Measurements from ENCODE around the gene C10orf90.

The C10orf90 gene

GRCh38 chr10:126674741-126675515, 4.4 kb upstream of the C10orf90 start:
- DNase-seq, result no peak

GRCh38 chr10:126673565-126673964, 3.1 kb upstream of the C10orf90 start:
- DNase-seq, result no peak

GRCh38 chr10:126671402-126671975, 996 bp upstream of the C10orf90 start:
- DNase-seq, result no peak

DNA sequence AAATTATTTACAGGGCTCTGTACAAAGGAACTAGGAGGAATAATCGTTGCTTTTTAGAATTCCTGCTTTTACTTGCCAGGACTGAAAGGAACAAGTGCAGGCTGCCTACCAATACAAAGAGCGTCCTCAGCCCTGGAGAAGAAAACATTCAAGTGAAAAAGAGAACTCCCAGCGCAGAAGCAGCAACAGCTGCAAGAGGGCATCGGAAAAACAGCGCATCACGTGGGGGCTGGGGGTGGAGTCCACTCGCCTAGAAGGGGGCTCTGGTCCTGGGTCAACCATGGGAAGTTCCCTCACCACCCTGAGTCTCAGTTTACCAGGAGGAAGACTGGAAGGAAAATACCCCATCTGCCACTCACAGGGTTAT, 385 bp upstream of the C10orf90 start:
- DNase-seq, result no peak

GRCh38 chr10:126669168-126669567, 1.3 kb downstream of the C10orf90 start:
- no peak for DNase-seq

GRCh38 chr10:126668505-126668904, 2.0 kb downstream of the C10orf90 start:
- no peak for DNase-seq

DNA sequence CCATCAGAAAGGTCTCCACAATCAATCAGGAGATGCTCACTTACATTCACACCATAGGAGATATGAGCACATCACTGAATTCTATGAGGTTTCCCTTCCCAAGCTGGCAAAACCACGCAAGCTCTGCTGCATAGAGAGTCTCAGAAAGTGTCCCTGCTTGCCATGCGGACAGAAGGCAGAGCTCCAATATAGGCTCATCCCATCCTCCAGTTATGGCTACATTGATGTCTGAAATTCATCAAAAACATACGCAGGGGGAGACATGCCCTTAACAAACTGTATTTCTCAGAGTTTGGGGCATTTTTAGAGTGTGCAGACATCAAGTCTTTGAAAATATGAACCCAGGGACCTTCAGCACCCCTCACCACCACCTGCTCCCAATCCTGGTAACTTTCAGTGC, 2.9 kb downstream of the C10orf90 start:
- no peak for DNase-seq

DNA sequence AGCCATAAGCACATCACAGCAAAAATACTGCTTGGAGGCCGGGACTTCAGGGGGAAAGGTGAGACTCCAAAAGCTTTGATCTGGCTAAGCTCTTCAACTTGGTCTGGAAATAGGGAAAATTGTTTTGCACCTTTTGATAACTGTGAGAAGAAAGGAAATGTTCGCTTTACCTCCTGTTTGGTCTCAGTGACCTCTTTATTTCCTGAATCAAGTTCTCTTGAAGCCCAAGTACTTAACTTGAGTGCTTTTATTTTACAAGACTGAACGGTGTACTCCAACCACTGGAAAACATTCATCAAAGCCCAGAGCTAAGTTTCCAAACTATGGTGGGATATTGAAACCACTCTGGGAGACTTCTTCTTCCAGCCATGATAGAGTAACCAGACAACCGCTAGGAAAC, 5.3 kb downstream of the C10orf90 start:
- no peak for DNase-seq

- no peak for DNase-seq
Measured at GRCh38 chr10:126663880-126664279, 6.6 kb downstream of the C10orf90 start.

- DNase-seq, result peak; percentile 2 to 17
Measured at GRCh38 chr10:126663328-126663727, 7.2 kb downstream of the C10orf90 start.

GRCh38 chr10:126661841-126662515, 8.5 kb downstream of the C10orf90 start:
- no peak for DNase-seq

DNA sequence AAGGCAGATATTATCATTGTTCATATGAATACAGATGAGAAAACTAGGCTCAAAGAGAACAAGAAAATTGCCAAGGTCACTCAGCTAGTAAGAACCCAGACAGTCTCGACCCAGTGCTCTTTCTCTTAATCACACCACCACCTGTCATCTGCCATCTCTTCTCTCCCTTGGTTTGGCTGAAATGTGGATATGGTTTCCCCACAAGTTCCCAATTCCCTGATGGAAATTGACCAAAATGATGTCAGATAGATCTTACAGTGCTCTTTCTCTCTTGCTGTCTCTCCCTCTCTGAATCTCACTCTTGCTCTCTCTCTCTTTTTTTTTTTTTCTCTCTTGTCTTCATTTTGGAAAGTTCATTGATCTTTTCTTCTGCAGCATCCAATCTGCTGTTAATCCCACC, 9.1 kb downstream of the C10orf90 start:
- DNase-seq, result no peak

DNA sequence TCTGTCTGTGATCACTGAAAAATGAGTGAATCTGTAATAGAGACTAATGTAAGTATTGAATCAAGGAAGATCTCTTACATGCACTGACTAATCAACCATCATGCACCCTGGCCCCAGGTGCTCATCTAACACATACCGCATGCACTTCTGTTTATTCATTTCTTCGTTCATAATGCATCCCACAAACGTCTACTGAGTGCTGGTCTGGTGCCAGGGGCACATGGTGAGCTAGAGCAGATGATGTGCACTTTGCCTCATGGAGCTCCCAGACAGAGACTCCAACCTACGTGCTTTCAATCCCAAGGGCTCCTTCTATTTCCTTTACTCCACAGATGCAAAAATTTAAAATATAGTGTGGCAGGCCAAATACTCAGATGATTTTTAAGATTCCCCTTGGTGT, 10.7 kb downstream of the C10orf90 start:
- no peak for DNase-seq

GRCh38 chr10:126658928-126659327, 11.6 kb downstream of the C10orf90 start:
- DNase-seq, result no peak

GRCh38 chr10:126654579-126654978, 15.9 kb downstream of the C10orf90 start:
- no peak for DNase-seq

GRCh38 chr10:126651467-126651866, 19.0 kb downstream of the C10orf90 start:
- no peak for DNase-seq

DNA sequence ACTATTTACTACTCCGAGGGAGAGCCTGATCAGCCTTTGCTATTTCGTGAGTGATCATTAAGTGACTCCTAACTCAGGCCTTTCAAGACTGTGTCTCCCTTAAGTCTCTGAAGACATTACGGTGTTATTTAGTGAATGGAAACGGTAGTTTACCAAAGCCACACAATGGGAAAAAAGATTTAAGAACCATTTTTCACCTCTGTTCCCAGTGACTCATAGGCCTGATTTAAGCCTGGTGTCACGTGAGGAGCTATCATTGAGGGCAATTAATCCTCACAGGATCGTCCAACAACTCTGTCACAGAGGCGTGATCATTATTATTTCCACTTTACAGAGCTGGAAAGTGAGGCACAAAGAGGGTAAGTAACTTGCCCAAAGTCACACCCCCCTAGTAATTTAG, 20.3 kb downstream of the C10orf90 start:
- DNase-seq, result no peak

- no peak for DNase-seq
Measured at GRCh38 chr10:126647116-126647515, 23.4 kb downstream of the C10orf90 start.

DNA sequence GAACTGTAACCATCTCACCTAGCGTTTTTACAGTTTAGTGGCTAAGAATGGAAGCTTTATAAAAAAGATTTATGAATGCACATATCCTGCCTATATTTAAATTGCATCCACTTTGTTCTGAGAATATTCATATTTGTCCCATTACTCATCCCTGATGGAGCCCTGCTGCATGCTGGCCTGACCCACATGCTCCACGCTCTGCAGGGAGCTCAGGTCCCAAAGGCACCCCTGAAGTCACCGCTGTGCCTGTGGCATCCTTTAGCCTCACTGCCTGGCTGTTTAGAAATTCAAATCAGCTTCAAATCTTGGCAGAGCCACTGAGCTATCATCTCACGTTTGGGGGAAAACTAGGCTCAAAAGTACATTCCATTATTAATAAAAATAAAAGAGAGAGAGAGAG, 24.4 kb downstream of the C10orf90 start:
- DNase-seq, result no peak

GRCh38 chr10:126640401-126640800, 30.1 kb downstream of the C10orf90 start:
- no peak for DNase-seq

GRCh38 chr10:126639084-126639483, 31.4 kb downstream of the C10orf90 start:
- no peak for DNase-seq

- DNase-seq, result no peak
Measured at GRCh38 chr10:126638542-126638941, 32.0 kb downstream of the C10orf90 start.

GRCh38 chr10:126637501-126637900, 33.0 kb downstream of the C10orf90 start:
- DNase-seq, result no peak

DNA sequence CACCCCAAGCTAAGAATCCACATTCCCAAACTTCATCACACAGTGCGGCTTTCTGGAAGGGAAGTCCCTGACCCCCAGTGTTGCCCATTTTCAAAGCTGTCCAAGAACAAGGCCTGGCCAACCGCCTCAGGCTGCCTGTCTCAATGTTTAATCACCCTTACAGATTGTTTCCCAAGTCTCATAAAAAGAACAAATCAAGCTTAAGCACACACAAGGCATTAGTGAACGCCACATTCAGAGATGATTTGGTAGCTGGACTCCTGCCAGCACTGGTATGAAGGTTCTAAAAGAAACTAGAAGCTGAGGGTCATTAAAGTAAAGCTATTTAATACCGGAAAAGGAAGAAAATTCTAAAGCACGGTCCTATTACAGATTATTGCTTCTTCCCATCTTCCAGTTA, 35.6 kb downstream of the C10orf90 start:
- DNase-seq, result no peak
